Skin of body (tissue), 2 donors: Measurements from ENCODE around the gene LCP1. TPM values are rescaled to one million over a fixed set of nuclear protein-coding genes. Genes with fewer than 3 reads are reported as not detected.
A peak's percentile ranks its signal among the peaks of the same experiment; 100 is the strongest.
"Not testable (repeated sequence)": the region's sequence is repeated elsewhere in the genome, so short reads cannot be mapped to it uniquely, and the experiment has no call there.

ENCODE experiments used
- DNase-seq: peaks from one replicate; lab custom pipeline; 2025; lab: John Stamatoyannopoulos, UW
- total RNA-seq: library from RNA; depleted of rRNA; stranded (reverse); fragments of >200 nt; gene quantifications from one replicate; pipeline ENCODE4 v1.2.3, GENCODE V29; 2014

Gene LCP1
- 46.7 TPM for total RNA-seq

GRCh38 chr13:46181840-46182490 is at the start of gene LCP1:
TSS of gene LCP1 (minus strand) at chr13:46182177. CDS start at chr13:46159662, 22,515 bp downstream.
- DNase-seq, result no peak

GRCh38 chr13:46229251-46229650 is 47.3 kb upstream of the LCP1 start:
- DNase-seq, result no peak

GRCh38 chr13:46220234-46220633 is 38.3 kb upstream of the LCP1 start:
- not testable (repeated sequence) for DNase-seq

GRCh38 chr13:46214741-46215140 is 32.8 kb upstream of the LCP1 start:
- DNase-seq, result not testable (repeated sequence)

- no peak for DNase-seq
These were observed 31.3 kb upstream of the LCP1 start for GRCh38 chr13:46213242-46213641.

- DNase-seq, result no peak
These were observed 29.7 kb upstream of the LCP1 start, which contains the start of gene LRRC63 for GRCh38 chr13:46211483-46212351. TSS of gene LRRC63 (plus strand) at chr13:46211928. CDS start at chr13:46213035, 1,107 bp downstream.

- no peak for DNase-seq
These were observed 29.1 kb upstream of the LCP1 start for GRCh38 chr13:46211116-46211482.

- no peak for DNase-seq
These were observed 28.5 kb upstream of the LCP1 start for GRCh38 chr13:46210362-46211083.

- no peak for DNase-seq
These were observed 25.9 kb upstream of the LCP1 start for GRCh38 chr13:46207828-46208227.

GRCh38 chr13:46206143-46206542 is 24.2 kb upstream of the LCP1 start:
- DNase-seq, result no peak

- no peak for DNase-seq
These were observed 21.0 kb upstream of the LCP1 start for GRCh38 chr13:46202966-46203365.

- no peak for DNase-seq
These were observed 20.3 kb upstream of the LCP1 start for GRCh38 chr13:46202188-46202795.

- DNase-seq, result no peak
These were observed 16.8 kb upstream of the LCP1 start for GRCh38 chr13:46198696-46199193.

- peak; percentile 36 for DNase-seq
These were observed 15.5 kb upstream of the LCP1 start for GRCh38 chr13:46197299-46198048.

GRCh38 chr13:46195016-46195415 is 13.0 kb upstream of the LCP1 start:
- no peak for DNase-seq

GRCh38 chr13:46192412-46192811 is 10.4 kb upstream of the LCP1 start:
- DNase-seq, result no peak

- no peak for DNase-seq
These were observed 3.7 kb upstream of the LCP1 start for GRCh38 chr13:46185634-46186033.

- no peak for DNase-seq
These were observed 2.3 kb upstream of the LCP1 start for GRCh38 chr13:46184277-46184699.

- no peak for DNase-seq
These were observed 1.3 kb upstream of the LCP1 start for GRCh38 chr13:46183018-46183946.

- no peak for DNase-seq
These were observed 507 bp upstream of the LCP1 start for GRCh38 chr13:46182491-46182877.
